Upper lobe of left lung (tissue), 6 donors: ENCODE results near the gene ANXA9. TPM values are rescaled to one million over a fixed set of nuclear protein-coding genes. Genes with fewer than 3 reads are reported as not detected.

Source experiments
- ATAC-seq, 2 donors: fragments of 200-7000 bp; cut with Tn5 transposase; one replicate each; pipeline ENCODE4 v1.9.1; 2022; ENCODE audit warnings: mild to moderate bottlenecking in 2 of 2, moderate library complexity in 2 of 2; ENCODE audit not compliant: low FRiP score in 2 of 2
- DNase-seq, 2 donors: peaks; one replicate each; pipeline ENCODE4 v3.0.0-alpha.2; 2019 to 2020
- H3K27ac ChIP-seq, 4 donors: fragments of 200-600 bp; sonication (generic); one replicate each; pipeline ENCODE4 v1.5.1; 2016 to 2019
- H3K27me3 ChIP-seq, 4 donors: fragments of 200-600 bp; sonication (generic); one replicate each; pipeline ENCODE4 v1.5.1; 2017 to 2019
- H3K36me3 ChIP-seq, 4 donors: fragments of 200-600 bp; sonication (generic); one replicate each; pipeline ENCODE4 v1.5.1; 2016 to 2019
- H3K4me1 ChIP-seq, 4 donors: fragments of 200-600 bp; sonication (generic); one replicate each; pipeline ENCODE4 v1.5.1; 2018 to 2019
- H3K4me3 ChIP-seq, 4 donors: fragments of 200-600 bp; sonication (generic); one replicate each; pipeline ENCODE4 v1.5.1; 2017 to 2019; ENCODE audit warnings: mild to moderate bottlenecking in 2 of 4, moderate library complexity in 1 of 4
- H3K9me3 ChIP-seq, 4 donors: fragments of 200-600 bp; sonication (generic); one replicate each; pipeline ENCODE4 v1.5.1; 2018 to 2019
- CTCF ChIP-seq, 6 experiments: fragments of 450-650 bp in 4 of 6; fragments of 200-600 bp in 2 of 6; sonication (generic) in 2 of 6; IDR thresholded peaks; one replicate each; pipeline ENCODE4 v1.5.1; 2016 to 2019; ENCODE audit warnings: antibody characterized with exemption in 6 of 6
- EP300 ChIP-seq, 4 donors: sonication (generic); formaldehyde crosslinking; IDR thresholded peaks; one replicate each; pipeline ENCODE4 v1.5.1; 2017; ENCODE audit warnings: antibody characterized with exemption in 4 of 4, control low read depth in 2 of 4
- POLR2A ChIP-seq, 4 donors: fragments of 450-650 bp; IDR thresholded peaks; one replicate each; pipeline ENCODE4 v1.5.1; 2016 to 2017; ENCODE audit warnings: antibody characterized with exemption in 4 of 4, mild to moderate bottlenecking in 2 of 4
- POLR2AphosphoS5 ChIP-seq, 2 donors: sonication (generic); formaldehyde crosslinking; IDR thresholded peaks; one replicate each; pipeline ENCODE4 v1.5.1; 2017; ENCODE audit warnings: antibody characterized with exemption in 2 of 2
- WGBS, 2 donors: methylation state at CpG; one replicate each; pipeline ENCODE4 v1.1.5; 2017 to 2018; 5-methylcytosine and 5-hydroxymethylcytosine counted together
- total RNA-seq, 6 donors: library from RNA; depleted of rRNA in 4 of 6; stranded (reverse); fragments of >200 nt in 4 of 6; gene quantifications; one replicate each; pipeline versions ENCODE4 v1.1.0 to v1.2.1, GENCODE V29; 2016 to 2021
- donor health status: DM: no; HTN: no; CAD: no; lungs with moderate emphysema.
- donor health status: DM: no; HTN: yes; CAD: no; lungs with severe emphysema.

Gene ANXA9
- total RNA-seq, 6 donors from 2014 or later: 0.67 to 5.2 (median 1.2) TPM; not detected in 1

GRCh38 chr1:150979092-150980056, 2.7 kb upstream of the ANXA9 start:
- DNase-seq (peak in 1 of 2 donors; percentile 92), ATAC-seq (peak; percentile 80)
- Histone ChIP-seq H3K4me3 (peak overlapping the region in 3 of 4 donors; percentile 22 to 42 (median 39)), H3K4me1 (peaks cover 42 to 65% (median 54%) of the 10 kb centered on the region in 4 donors), H3K36me3 (no peaks in the 10 kb centered on the region), H3K27ac (peak overlapping the region; percentile 82 to 99 (median 88)), H3K9me3 (no peaks in the 10 kb centered on the region), H3K27me3 (no peaks in the 10 kb centered on the region)
- 10 to 12% methylated on average over 17 to 23 of the region's 23 CpGs for WGBS, 2 donors
- TF ChIP-seq EP300 (IDR thresholded peaks at IDR 0.05) (no peak), POLR2A (IDR thresholded peaks at IDR 0.05) (peak in 1 of 4 donors; percentile 9), CTCF (IDR thresholded peaks at IDR 0.05) (peak; percentile 95 to 99 (median 98)), POLR2AphosphoS5 (IDR thresholded peaks at IDR 0.05) (peak in 1 of 2 donors; percentile 14)

GRCh38 chr1:150981177-150981804, 801 bp upstream of the ANXA9 start:
- Histone ChIP-seq H3K9me3 (no peaks in the 10 kb centered on the region), H3K27me3 (no peaks in the 10 kb centered on the region), H3K36me3 (no peaks in the 10 kb centered on the region), H3K4me3 (no peak overlapping the region), H3K4me1 (peaks cover 37 to 52% (median 47%) of the 10 kb centered on the region in 4 donors), H3K27ac (peak overlapping the region; percentile 2 to 53 (median 33))
- TF ChIP-seq CTCF (IDR thresholded peaks at IDR 0.05) (no peak), EP300 (IDR thresholded peaks at IDR 0.05) (no peak), POLR2A (IDR thresholded peaks at IDR 0.05) (peak in 1 of 4 donors; percentile 13)
- 62 to 88% methylated on average over 6 of the region's 6 CpGs for WGBS, 2 donors
- DNase-seq (peak; percentile 52 to 78), ATAC-seq (peak in 1 of 2 donors; percentile 71)

- 90 to 94% methylated on average over 2 of the region's 2 CpGs for WGBS, 2 donors
- Histone ChIP-seq H3K27ac (no peak overlapping the region), H3K27me3 (no peaks in the 10 kb centered on the region), H3K4me3 (no peak overlapping the region), H3K9me3 (no peaks in the 10 kb centered on the region), H3K36me3 (no peaks in the 10 kb centered on the region), H3K4me1 (peaks cover 0 to 19% (median 10%) of the 10 kb centered on the region in 4 donors)
- DNase-seq (no peak), ATAC-seq (no peak)
- no peak for TF ChIP-seq CTCF (IDR thresholded peaks at IDR 0.05)
- TF ChIP-seq EP300 (IDR thresholded peaks at IDR 0.05): no peak
- no peak for TF ChIP-seq POLR2AphosphoS5 (IDR thresholded peaks at IDR 0.05)
- no peak for TF ChIP-seq POLR2A (IDR thresholded peaks at IDR 0.05)
Measured at GRCh38 chr1:150985179-150985825, 3.2 kb downstream of the ANXA9 start.

GRCh38 chr1:150987924-150988323, 5.8 kb downstream of the ANXA9 start:
- H3K4me1 ChIP-seq: no peaks in the 10 kb centered on the region
- no peak overlapping the region for H3K27ac ChIP-seq
- H3K4me3 ChIP-seq: no peak overlapping the region
- H3K9me3 ChIP-seq: no peaks in the 10 kb centered on the region
- ATAC-seq (no peak), DNase-seq (no peak)
- H3K27me3 ChIP-seq: no peaks in the 10 kb centered on the region
- no peaks in the 10 kb centered on the region for H3K36me3 ChIP-seq
- WGBS, 2 donors: 76 to 88% methylated on average over 7 of the region's 7 CpGs
- no peak for TF ChIP-seq CTCF (IDR thresholded peaks at IDR 0.05)
- TF ChIP-seq POLR2A (IDR thresholded peaks at IDR 0.05): no peak
- TF ChIP-seq POLR2AphosphoS5 (IDR thresholded peaks at IDR 0.05): no peak
- TF ChIP-seq EP300 (IDR thresholded peaks at IDR 0.05): no peak
